ENCODE data around the gene SFMBT1.

Gene SFMBT1

GRCh38 chr3:52856666-52857065, 189.2 kb downstream of the SFMBT1 start:
- no peak overlapping the region for H3K4me3 ChIP-seq (replicated peaks in 1 of 2; ENCODE audit: low read depth in 2 of 2, low read length in 2 of 2)
- no peak for DNase-seq (ENCODE audit: low read depth in 2 of 2)
- TF ChIP-seq CTCF (IDR thresholded peaks at IDR 0.05; ENCODE audit: low read depth, low read length), result no peak

- no peak for DNase-seq (ENCODE audit: low read depth in 2 of 2)
- no peak overlapping the region for H3K4me3 ChIP-seq (replicated peaks in 1 of 2; ENCODE audit: low read depth in 2 of 2, low read length in 2 of 2)
- no peak for TF ChIP-seq CTCF (IDR thresholded peaks at IDR 0.05; ENCODE audit: low read depth, low read length)
Observed at GRCh38 chr3:52854013-52854412, 191.9 kb downstream of the SFMBT1 start.

Data from cardiac fibroblast (primary cell).